RWPE2 (cell line): ENCODE results near the gene GNPAT.

Source experiments
- ATAC-seq: fragments of 200-7000 bp; cut with Tn5 transposase; 3 replicates; pipeline ENCODE4 v1.9.1; 2021; ENCODE audit warnings: low read depth
- DNase-seq: peaks from one replicate; pipeline ENCODE4 v3.0.0-alpha.2; 2020; ENCODE audit warnings: low spot score
- H3K27ac ChIP-seq: fragments of 450-650 bp; 2 replicates; pipeline ENCODE4 v1.5.1; 2017; ENCODE audit warnings: mild to moderate bottlenecking; ENCODE audit not compliant: poor library complexity, severe bottlenecking
- H3K27me3 ChIP-seq: fragments of 250-450 bp; sonication (Bioruptor Pico); 2 replicates; pipeline ENCODE4 v1.5.1; 2021; ENCODE audit warnings: mild to moderate bottlenecking, moderate library complexity; ENCODE audit not compliant: insufficient read depth, poor library complexity, severe bottlenecking
- H3K36me3 ChIP-seq: fragments of 250-450 bp; sonication (Bioruptor Pico); 2 replicates; pipeline ENCODE4 v1.5.1; 2020; ENCODE audit warnings: low read depth, mild to moderate bottlenecking, moderate library complexity
- H3K4me1 ChIP-seq: fragments of 250-450 bp; sonication (Bioruptor Pico); 2 replicates; pipeline ENCODE4 v1.5.1; 2021; ENCODE audit warnings: mild to moderate bottlenecking, moderate library complexity; ENCODE audit not compliant: insufficient read depth, poor library complexity, severe bottlenecking
- H3K4me3 ChIP-seq: fragments of 250-450 bp; sonication (Bioruptor Pico); 2 replicates; pipeline ENCODE4 v1.5.1; 2021; ENCODE audit warnings: mild to moderate bottlenecking, moderate library complexity; ENCODE audit not compliant: severe bottlenecking
- H3K9me3 ChIP-seq: fragments of 250-450 bp; sonication (Bioruptor Pico); 2 replicates; pipeline ENCODE4 v1.5.1; 2021; ENCODE audit warnings: mild to moderate bottlenecking, moderate library complexity; ENCODE audit not compliant: severe bottlenecking
- CTCF ChIP-seq: fragments of 450-650 bp; IDR thresholded peaks from one replicate; pipeline ENCODE4 v1.5.1; 2017; ENCODE audit warnings: mild to moderate bottlenecking, moderate library complexity; ENCODE audit not compliant: poor library complexity, severe bottlenecking

The GNPAT gene

GRCh38 chr1:231326248-231326647 is 85.2 kb downstream of the GNPAT start:
- no peak for DNase-seq
- Histone ChIP-seq H3K27me3 (no peaks in the 10 kb centered on the region), H3K27ac (no peak overlapping the region), H3K36me3 (no peaks in the 10 kb centered on the region), H3K9me3 (no peaks in the 10 kb centered on the region), H3K4me1 (no peaks in the 10 kb centered on the region), H3K4me3 (no peak overlapping the region)
- no peak for TF ChIP-seq CTCF
- ATAC-seq: no peak
